OCI-LY7 (cell line): ENCODE results near the gene DNAAF3. TPM values are rescaled to one million over a fixed set of nuclear protein-coding genes. Genes with fewer than 3 reads are reported as not detected.

Source experiments
- BruUV-seq: library from RNA; stranded (reverse); fragments of 400-500 nt; replicated peaks from 2 replicates; lab custom pipeline; 2021; lab: Mats Ljungman, UMichigan
- CTCF ChIA-PET: fragments of 300-600 bp; sonication (Branson Sonifier 250); formaldehyde crosslinking; loops from one replicate; lab custom pipeline; 2022; ENCODE audit warnings: antibody characterized with exemption; ENCODE audit not compliant: unreplicated experiment; lab: Charles Lee
- POLR2A ChIA-PET: fragments of 300-600 bp; sonication (Branson Sonifier 250); formaldehyde crosslinking; loops from one replicate; lab custom pipeline; 2022; ENCODE audit warnings: antibody characterized with exemption; lab: Charles Lee
- DNase-seq: peaks from one replicate; pipeline ENCODE4 v3.0.0-alpha.2; 2015; ENCODE audit warnings: low spot score
- H2AFZ ChIP-seq: fragments of 200-600 bp; sonication (generic), shearing (Covaris generic); 2 replicates; pipeline ENCODE4 v1.6.1; 2014; ENCODE audit warnings: mild to moderate bottlenecking, antibody characterized with exemption, low read length, moderate library complexity
- H3K27ac ChIP-seq: fragments of 200-600 bp; sonication (generic); 2 replicates; pipeline ENCODE4 v1.5.1; 2014; ENCODE audit warnings: mixed run types, low read depth, mild to moderate bottlenecking, moderate library complexity, low read length, inconsistent platforms; ENCODE audit not compliant: poor library complexity, severe bottlenecking
- H3K36me3 ChIP-seq: fragments of 200-600 bp; sonication (generic); 2 replicates; pipeline ENCODE4 v1.6.1; 2014; ENCODE audit warnings: mild to moderate bottlenecking, antibody characterized with exemption, low read length, moderate library complexity, mixed read lengths; ENCODE audit not compliant: insufficient read depth
- H3K4me1 ChIP-seq: fragments of 200-600 bp; sonication (generic); 2 replicates; pipeline ENCODE4 v1.5.1; 2014; ENCODE audit warnings: mild to moderate bottlenecking, low read length; ENCODE audit not compliant: insufficient read depth, poor library complexity, severe bottlenecking
- H3K4me2 ChIP-seq: fragments of 200-600 bp; sonication (generic); 2 replicates; pipeline ENCODE4 v1.6.1; 2014; ENCODE audit warnings: mild to moderate bottlenecking, low read length
- H3K4me3 ChIP-seq: fragments of 200-600 bp; sonication (generic); 2 replicates; pipeline ENCODE4 v1.5.1; 2014; ENCODE audit warnings: mild to moderate bottlenecking, low read depth, low read length; ENCODE audit not compliant: poor library complexity, severe bottlenecking
- H3K79me2 ChIP-seq: fragments of 200-600 bp; sonication (generic); 2 replicates; pipeline ENCODE4 v1.6.1; 2016; ENCODE audit warnings: low read depth, mild to moderate bottlenecking, low read length, moderate library complexity, mixed read lengths; ENCODE audit not compliant: insufficient read depth
- H3K9me2 ChIP-seq: fragments of 200-600 bp; sonication (generic); 2 replicates; pipeline ENCODE4 v1.6.1; 2016; ENCODE audit warnings: mild to moderate bottlenecking, low read length, mixed read lengths; ENCODE audit not compliant: insufficient read depth
- H3K9me3 ChIP-seq: fragments of 200-600 bp; sonication (generic); 2 replicates; pipeline ENCODE4 v1.6.1; 2014; ENCODE audit warnings: mild to moderate bottlenecking, mixed run types, low read length, mixed read lengths
- H4K20me1 ChIP-seq: fragments of 200-600 bp; sonication (generic); 2 replicates; pipeline ENCODE4 v1.6.1; 2014; ENCODE audit warnings: mild to moderate bottlenecking, antibody characterized with exemption, low read length, moderate library complexity, mixed read lengths; ENCODE audit not compliant: insufficient read depth
- EZH2phosphoT487 ChIP-seq: fragments of 200-600 bp; sonication (generic); IDR thresholded peaks from 2 replicates; pipeline ENCODE4 v1.6.1; 2018; ENCODE audit warnings: low read depth, borderline replicate concordance, mild to moderate bottlenecking, mixed run types, antibody characterized with exemption, low read length, moderate library complexity, mixed read lengths
- intact Hi-C: fragments of 100-400 bp; cut with micrococcal nuclease; formaldehyde crosslinking; loops from one replicate; pipeline ENCODE4 v1.10.0; 2022; ENCODE audit not compliant: unreplicated experiment
- total RNA-seq, 2 experiments: library from RNA; depleted of rRNA in 1 of 2; stranded (reverse); fragments of >200 nt in 1 of 2; shearing (Covaris generic) in 1 of 2; gene quantifications; 2 replicates each; pipeline ENCODE4 v1.2.3, GENCODE V29; 2014 to 2022
- TF ChIP-seq, protein P1 (sequence below): fragments of 200-600 bp; sonication (generic); conservative IDR thresholded peaks from 2 replicates; pipeline ENCODE4 v1.5.1; 2014; ENCODE audit warnings: mild to moderate bottlenecking, antibody characterized with exemption, low read length, moderate library complexity, mixed read lengths

The DNAAF3 gene
- total RNA-seq, 2 experiments from 2014 or later = 2.5 to 2.8 TPM

DNA sequence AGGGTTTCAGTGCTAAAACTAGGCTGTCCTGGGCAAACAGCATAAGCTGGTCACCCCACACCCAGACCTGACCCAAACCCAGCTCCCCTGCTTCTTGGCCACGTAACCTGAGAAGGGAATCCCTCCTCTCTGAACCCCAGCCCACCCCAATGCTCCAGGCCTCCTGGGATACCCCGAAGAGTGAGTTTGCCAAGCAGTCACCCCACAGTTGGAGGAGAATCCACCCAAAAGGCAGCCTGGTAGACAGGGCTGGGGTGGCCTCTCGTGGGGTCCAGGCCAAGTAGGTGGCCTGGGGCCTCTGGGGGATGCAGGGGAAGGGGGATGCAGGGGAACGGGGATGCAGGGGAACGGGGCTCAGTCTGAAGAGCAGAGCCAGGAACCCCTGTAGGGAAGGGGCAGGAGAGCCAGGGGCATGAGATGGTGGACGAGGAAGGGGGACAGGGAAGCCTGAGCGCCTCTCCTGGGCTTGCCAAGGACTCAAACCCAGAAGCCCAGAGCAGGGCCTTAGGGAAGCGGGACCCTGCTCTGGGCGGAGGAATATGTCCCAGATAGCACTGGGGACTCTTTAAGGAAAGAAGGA is 51.8 kb downstream of the DNAAF3 start:
- H3K79me2 ChIP-seq = peaks cover 75% of the 10 kb centered on the region
- peaks cover 47% of the 10 kb centered on the region for H3K36me3 ChIP-seq
- peaks cover 51% of the 10 kb centered on the region for H3K4me1 ChIP-seq
- ChIA-PET CTCF (no interaction called here), POLR2A (no interaction called here)
- peak overlapping the region; percentile 84 for H3K27ac ChIP-seq
- H3K4me2 ChIP-seq = peak overlapping the region; percentile 96
- H3K4me3 ChIP-seq = peak overlapping the region; percentile 86
- no peak overlapping the region for H2AFZ ChIP-seq
- no peaks in the 10 kb centered on the region for H3K9me2 ChIP-seq
- TF ChIP-seq, protein P1, sequence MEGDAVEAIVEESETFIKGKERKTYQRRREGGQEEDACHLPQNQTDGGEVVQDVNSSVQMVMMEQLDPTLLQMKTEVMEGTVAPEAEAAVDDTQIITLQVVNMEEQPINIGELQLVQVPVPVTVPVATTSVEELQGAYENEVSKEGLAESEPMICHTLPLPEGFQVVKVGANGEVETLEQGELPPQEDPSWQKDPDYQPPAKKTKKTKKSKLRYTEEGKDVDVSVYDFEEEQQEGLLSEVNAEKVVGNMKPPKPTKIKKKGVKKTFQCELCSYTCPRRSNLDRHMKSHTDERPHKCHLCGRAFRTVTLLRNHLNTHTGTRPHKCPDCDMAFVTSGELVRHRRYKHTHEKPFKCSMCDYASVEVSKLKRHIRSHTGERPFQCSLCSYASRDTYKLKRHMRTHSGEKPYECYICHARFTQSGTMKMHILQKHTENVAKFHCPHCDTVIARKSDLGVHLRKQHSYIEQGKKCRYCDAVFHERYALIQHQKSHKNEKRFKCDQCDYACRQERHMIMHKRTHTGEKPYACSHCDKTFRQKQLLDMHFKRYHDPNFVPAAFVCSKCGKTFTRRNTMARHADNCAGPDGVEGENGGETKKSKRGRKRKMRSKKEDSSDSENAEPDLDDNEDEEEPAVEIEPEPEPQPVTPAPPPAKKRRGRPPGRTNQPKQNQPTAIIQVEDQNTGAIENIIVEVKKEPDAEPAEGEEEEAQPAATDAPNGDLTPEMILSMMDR = no peak
- no peak for TF ChIP-seq EZH2phosphoT487
- intact Hi-C loops = no loop called here
- H3K9me3 ChIP-seq = no peaks in the 10 kb centered on the region
- DNase-seq = no peak
- no TSS peak for BruUV-seq
- peaks cover 19% of the 10 kb centered on the region for H4K20me1 ChIP-seq

DNA sequence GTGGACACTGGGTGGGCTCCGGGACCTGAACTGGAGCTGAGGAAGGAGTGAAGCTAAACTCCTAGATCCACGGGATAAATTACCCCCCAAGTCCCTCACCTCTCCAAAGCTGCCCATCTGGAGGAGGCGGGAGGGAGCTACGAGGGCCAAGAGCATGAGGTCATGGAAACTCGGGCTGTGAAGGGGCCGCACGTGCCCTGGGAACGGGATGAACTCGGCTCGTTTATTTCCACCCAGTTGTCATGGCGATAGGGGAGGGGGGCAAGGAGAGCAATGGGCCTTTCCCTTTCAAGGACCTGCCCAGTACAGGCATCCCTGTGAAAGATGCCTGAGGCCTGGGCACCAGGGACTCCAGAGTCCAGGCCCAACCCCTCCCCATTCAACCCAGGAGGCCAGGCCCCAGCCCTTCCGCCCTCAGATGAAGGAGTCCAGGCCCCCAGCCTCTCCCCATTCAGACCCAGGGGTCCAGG is 52.8 kb downstream of the DNAAF3 start:
- no peak for TF ChIP-seq EZH2phosphoT487
- TF ChIP-seq, protein P1 = no peak
- intact Hi-C loops = loop anchor here (1.0 kb wide), 1 partner anchor 22 kb away; no protein-coding TSS in a partner anchor
- BruUV-seq = no TSS peak
- Histone ChIP-seq H3K36me3 (peaks cover 57% of the 10 kb centered on the region), H3K27ac (peak overlapping the region; percentile 84), H4K20me1 (peaks cover 19% of the 10 kb centered on the region), H3K9me2 (no peaks in the 10 kb centered on the region), H3K4me2 (peak overlapping the region; percentile 96), H3K79me2 (peaks cover 72% of the 10 kb centered on the region), H3K9me3 (no peaks in the 10 kb centered on the region), H3K4me1 (peaks cover 41% of the 10 kb centered on the region), H3K4me3 (peak overlapping the region; percentile 86), H2AFZ (no peak overlapping the region)
- ChIA-PET CTCF (no interaction called here), POLR2A (no interaction called here)
- DNase-seq = peak; percentile 60

DNA sequence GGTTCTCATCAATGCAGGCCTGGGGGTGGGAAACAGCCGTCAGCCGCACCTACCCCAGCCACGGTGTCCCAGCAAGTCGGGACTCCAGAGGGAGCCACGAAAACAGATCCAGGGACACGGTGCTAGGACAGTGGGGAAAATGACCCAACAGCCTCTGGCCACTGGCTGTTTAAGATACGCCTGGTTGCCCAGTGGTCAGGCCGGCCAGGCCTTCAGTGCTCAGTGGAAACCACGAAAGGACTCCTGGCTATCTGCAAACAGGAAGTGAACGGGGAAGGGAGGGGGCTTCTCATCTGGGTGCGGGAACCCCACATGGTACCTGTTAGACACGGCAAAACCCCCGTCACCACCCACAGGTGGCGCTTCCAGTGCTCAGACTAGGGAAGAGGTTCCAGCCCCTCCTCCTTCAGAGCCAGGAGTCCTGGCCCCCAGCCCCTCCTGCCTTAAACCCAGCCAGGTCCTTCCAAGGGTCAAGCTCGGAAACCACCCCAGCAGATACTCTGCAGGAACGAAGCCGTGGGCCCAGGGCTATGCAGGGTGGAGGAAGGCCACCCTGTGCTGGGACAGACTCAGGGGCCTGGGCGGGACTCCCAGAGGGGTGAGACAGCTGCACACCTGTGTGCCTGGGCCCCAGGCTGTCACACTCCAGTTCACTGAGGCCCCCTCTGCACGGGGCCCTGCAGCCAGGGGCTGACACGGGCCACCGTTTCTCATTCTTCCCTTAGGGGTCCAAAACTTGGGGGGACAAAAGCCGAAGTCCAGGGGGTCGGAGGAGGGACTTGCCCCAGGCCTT is 53.4 kb downstream of the DNAAF3 start:
- Histone ChIP-seq H3K4me1 (peaks cover 35% of the 10 kb centered on the region), H3K9me2 (no peaks in the 10 kb centered on the region), H3K27ac (peak overlapping the region; percentile 84), H3K4me2 (peak overlapping the region; percentile 96), H3K9me3 (no peaks in the 10 kb centered on the region), H3K4me3 (peak overlapping the region; percentile 86), H2AFZ (no peak overlapping the region), H3K79me2 (peaks cover 65% of the 10 kb centered on the region), H4K20me1 (peaks cover 19% of the 10 kb centered on the region), H3K36me3 (peaks cover 64% of the 10 kb centered on the region)
- BruUV-seq = no TSS peak
- no peak for TF ChIP-seq EZH2phosphoT487
- TF ChIP-seq, protein P1 = peak; percentile 79
- ChIA-PET CTCF (no interaction called here), POLR2A (no interaction called here)
- intact Hi-C loops = loop anchor here (1.0 kb wide), 1 partner anchor 22 kb away; no protein-coding TSS in a partner anchor
- DNase-seq = peak; percentile 87
